Measurements from ENCODE around the gene NSG2.

NSG2 gene

GRCh38 chr5:174045470-174046025 is at the start of gene NSG2:
Gene NSG2, plus strand, starts transcription at chr5:174045706. Its CDS starts 1,050 bp downstream, at chr5:174046756.
- peak; percentile 30 to 82 for DNase-seq

GRCh38 chr5:173997331-173997730 is 48.2 kb upstream of the NSG2 start:
- DNase-seq, result no peak

GRCh38 chr5:173998531-173998930 is 47.0 kb upstream of the NSG2 start:
- DNase-seq, result no peak

- no peak for DNase-seq
These were observed 45.4 kb upstream of the NSG2 start for GRCh38 chr5:174000076-174000475.

GRCh38 chr5:174003795-174004194 is 41.7 kb upstream of the NSG2 start:
- DNase-seq, result no peak

- DNase-seq, result no peak
These were observed 36.6 kb upstream of the NSG2 start for GRCh38 chr5:174008922-174009321.

GRCh38 chr5:174010365-174010764 is 35.1 kb upstream of the NSG2 start:
- no peak for DNase-seq

GRCh38 chr5:174011441-174011840 is 34.1 kb upstream of the NSG2 start:
- DNase-seq, result no peak

GRCh38 chr5:174020069-174020927 is 25.2 kb upstream of the NSG2 start:
- peak; percentile 22 to 45 for DNase-seq

DNA sequence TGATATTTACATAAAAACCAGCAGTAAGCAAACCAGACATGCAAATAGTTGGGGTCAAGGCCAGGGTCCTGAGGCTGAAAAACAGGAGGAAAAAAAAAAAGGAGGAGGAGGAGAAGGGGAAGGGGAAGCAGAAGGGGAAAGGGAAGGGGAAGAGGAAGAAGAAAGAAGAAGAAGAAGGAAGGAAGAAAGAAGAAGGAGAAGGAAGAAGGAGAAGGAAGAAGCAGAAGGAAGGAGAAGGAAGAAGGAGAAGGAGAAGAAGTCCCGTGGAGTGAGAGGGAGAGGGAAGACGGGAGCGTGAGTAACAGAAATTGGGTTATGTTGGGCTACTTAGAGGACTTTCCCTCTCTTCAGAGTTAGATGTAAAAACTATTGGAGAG is 24.6 kb upstream of the NSG2 start:
- DNase-seq, result no peak

DNA sequence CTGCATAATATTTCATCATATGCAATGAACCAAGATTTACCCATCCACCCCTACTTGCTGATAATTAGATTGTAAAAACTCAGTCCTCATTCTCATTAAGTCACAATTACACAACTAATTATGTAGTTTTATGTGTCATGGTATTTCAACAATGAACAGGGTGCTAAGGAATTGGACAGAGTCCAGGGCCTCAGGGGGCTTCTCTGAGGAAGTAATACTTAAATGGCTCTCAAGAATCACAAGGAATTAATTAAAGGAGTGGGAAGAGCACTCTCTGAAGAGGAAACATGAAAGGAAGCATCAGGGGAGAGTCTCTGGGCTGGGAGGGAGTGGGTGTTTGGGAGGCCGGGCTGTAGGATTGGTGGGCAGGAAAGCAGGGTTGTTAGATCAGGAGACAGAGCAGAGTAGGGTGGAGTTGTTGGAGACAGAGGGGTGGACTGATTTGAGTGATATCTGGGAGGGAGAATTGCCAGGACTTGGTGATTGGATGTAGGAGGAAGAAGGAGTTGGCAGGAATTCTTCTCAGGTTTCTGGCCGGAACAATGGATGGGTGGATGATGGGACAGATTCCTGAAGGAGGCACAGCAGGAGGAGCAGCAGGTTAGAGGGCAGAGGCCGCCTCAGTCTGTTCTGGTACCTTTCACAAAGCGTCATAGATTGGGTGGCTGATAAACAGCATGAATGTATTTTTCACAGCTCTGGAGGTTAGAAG is 23.0 kb upstream of the NSG2 start:
- DNase-seq, result no peak

- no peak for DNase-seq
These were observed 15.2 kb upstream of the NSG2 start for GRCh38 chr5:174030286-174030685.

- DNase-seq, result no peak
These were observed 846 bp upstream of the NSG2 start for GRCh38 chr5:174044466-174045254.

DNA sequence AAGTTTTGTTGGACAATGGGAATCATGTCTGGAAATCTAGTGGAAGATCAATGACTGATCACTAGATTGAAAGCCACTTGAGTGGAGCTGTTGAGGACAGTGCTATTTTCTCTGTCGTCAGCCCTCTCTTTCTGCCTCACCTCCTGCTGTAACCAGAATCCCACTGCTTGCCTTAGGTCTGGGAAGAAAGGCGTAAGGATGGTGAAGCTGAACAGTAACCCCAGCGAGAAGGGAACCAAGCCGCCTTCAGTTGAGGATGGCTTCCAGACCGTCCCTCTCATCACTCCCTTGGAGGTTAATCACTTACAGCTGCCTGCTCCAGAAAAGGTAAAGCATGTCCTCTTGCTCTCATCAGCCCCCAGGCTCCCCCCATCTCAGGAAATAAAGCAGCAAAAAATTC is 1.1 kb downstream of the NSG2 start:
- no peak for DNase-seq

- no peak for DNase-seq
These were observed 2.1 kb downstream of the NSG2 start for GRCh38 chr5:174047472-174048099.

- DNase-seq, result no peak
These were observed 7.1 kb downstream of the NSG2 start for GRCh38 chr5:174052636-174053035.

DNA sequence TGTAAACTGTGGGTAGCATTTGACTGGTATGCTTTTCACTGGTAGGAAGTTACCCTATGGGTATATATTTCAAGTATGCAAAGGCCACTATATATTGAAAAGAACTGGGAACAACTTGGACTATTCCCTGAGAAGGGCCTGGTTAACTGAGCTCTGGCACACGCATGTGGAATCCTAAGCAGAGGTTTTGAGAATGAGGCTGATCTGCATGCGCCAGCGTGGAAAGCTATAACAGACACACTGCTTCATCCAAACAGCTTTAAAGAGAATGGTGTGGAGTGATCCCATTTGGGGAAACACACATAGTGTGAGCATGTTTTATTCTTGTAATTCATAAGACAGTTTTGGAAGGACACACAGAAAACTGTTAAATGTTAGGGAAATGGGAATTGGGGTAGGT is 8.4 kb downstream of the NSG2 start:
- DNase-seq, result no peak

DNA sequence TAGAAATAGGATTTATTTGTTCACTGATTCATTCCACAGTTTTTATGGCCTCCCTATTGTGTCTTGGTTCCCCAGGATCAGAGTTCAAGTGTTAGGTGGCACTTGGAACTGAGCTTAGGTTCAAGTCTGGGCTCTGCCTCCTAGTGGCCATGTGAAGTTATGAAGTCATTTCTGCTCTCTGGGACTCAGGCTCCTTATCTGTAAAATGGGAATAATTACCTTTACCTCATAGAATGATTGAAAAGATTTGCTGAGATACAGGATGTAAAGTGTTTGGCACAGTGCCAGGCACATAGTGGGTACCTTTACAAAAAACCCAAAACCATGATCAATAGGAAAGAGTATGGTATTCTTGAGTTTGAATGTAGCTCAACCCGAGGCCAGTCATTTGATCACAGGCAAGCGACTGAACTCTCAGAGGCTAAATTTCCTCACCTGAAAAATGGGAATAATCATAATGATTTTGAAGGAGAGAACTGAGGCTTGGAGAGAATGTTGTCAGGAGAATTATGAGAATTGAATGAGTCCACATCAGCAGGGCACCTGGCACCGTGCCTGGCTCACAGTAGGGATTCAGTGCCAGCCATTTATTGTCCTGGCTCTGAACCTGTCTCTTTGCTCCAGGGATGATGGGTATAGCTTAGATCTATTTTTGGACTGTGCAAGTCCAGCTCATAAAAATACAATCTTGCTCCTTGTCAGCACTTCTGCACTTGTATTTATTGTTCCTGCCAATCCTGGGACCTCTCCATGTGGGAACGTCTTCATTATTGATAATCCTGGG is 10.8 kb downstream of the NSG2 start:
- DNase-seq, result peak in 1 of 2 experiments; percentile 27

DNA sequence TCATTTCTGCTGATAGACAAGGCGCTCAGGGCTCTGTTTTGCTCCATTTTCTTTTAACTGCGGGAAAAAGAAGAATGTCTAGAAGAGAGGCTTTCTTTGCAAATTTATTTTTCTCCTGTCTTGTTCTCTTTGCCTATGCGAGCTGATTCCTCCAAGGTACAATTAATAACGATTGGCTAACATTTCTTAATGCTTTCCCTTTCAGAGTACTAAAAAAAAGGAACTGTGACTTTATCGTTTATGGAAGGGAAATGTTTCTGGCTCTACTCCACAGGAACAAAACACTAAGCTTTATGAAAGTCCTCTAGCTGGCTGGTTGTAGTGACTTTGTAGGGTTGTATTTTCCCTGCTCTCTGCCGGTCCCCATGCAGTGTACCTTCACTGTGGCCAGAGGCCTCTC is 11.7 kb downstream of the NSG2 start:
- DNase-seq, result no peak

- no peak for DNase-seq
These were observed 13.1 kb downstream of the NSG2 start for GRCh38 chr5:174058433-174059122.

GRCh38 chr5:174059247-174059646 is 13.7 kb downstream of the NSG2 start:
- DNase-seq, result no peak

Data from NCI-H446 (cell line).